TTC549 (cell line): ENCODE data around the gene S100A3.
A peak's percentile ranks its signal among the peaks of the same experiment; 100 is the strongest.

Experiments
- FAIRE-seq: peaks from 2 replicates; lab custom pipeline; 2012; peaks lifted over from hg19 to GRCh38; lab: Jason Lieb, UNC

The S100A3 gene

GRCh38 chr1:153547560-153548551 lies 1.2 kb downstream of the S100A3 start:
- no peak for FAIRE-seq

- FAIRE-seq = no peak
These were observed 2.1 kb downstream of the S100A3 start for GRCh38 chr1:153546796-153547559.

GRCh38 chr1:153546371-153546770 lies 2.7 kb downstream of the S100A3 start:
- FAIRE-seq = no peak

- peak; percentile 98 for FAIRE-seq
These were observed 3.7 kb downstream of the S100A3 start, which contains the start of gene S100A4 for GRCh38 chr1:153545067-153546055. Gene S100A4 (minus strand): TSS chr1:153545806. CDS start chr1:153544794, 1,012 bp downstream.

- FAIRE-seq = no peak
These were observed 4.5 kb downstream of the S100A3 start for GRCh38 chr1:153544453-153545066.

GRCh38 chr1:153543736-153544135 lies 5.3 kb downstream of the S100A3 start:
- FAIRE-seq = no peak

- no peak for FAIRE-seq
These were observed 5.9 kb downstream of the S100A3 start for GRCh38 chr1:153542956-153543711.

- no peak for FAIRE-seq
These were observed 7.1 kb downstream of the S100A3 start for GRCh38 chr1:153541641-153542590.

GRCh38 chr1:153540394-153541361 lies 8.4 kb downstream of the S100A3 start, which contains the start of gene S100A5:
Gene S100A5 (minus strand): TSS chr1:153540934. CDS start chr1:153540191, 743 bp downstream.
- FAIRE-seq = no peak

- no peak for FAIRE-seq
These were observed 9.5 kb downstream of the S100A3 start for GRCh38 chr1:153539395-153540093.

GRCh38 chr1:153538315-153538821 lies 10.7 kb downstream of the S100A3 start:
- FAIRE-seq = no peak

GRCh38 chr1:153537376-153537730 lies 11.7 kb downstream of the S100A3 start:
- no peak for FAIRE-seq

- no peak for FAIRE-seq
These were observed 12.2 kb downstream of the S100A3 start for GRCh38 chr1:153536671-153537375.

GRCh38 chr1:153536012-153536670 lies 12.9 kb downstream of the S100A3 start:
- FAIRE-seq = no peak

GRCh38 chr1:153535242-153536011 lies 13.6 kb downstream of the S100A3 start, which contains the start of gene S100A6:
Gene S100A6 (minus strand): TSS chr1:153535991. CDS start chr1:153535339, 652 bp downstream.
- no peak for FAIRE-seq
